A204.1 (cell line): ENCODE results near the gene NPAS2.
A peak's percentile ranks its signal among the peaks of the same experiment; 100 is the strongest.

ENCODE experiments used
- FAIRE-seq: peaks from 2 replicates; lab custom pipeline; 2012; peaks lifted over from hg19 to GRCh38; lab: Jason Lieb, UNC

NPAS2 gene

GRCh38 chr2:101012706-101013181 is 192.8 kb downstream of the NPAS2 start:
- FAIRE-seq = peak; percentile 70

- no peak for FAIRE-seq
Observed at GRCh38 chr2:101014264-101014857, 194.4 kb downstream of the NPAS2 start.

GRCh38 chr2:101017371-101017770 is 197.4 kb downstream of the NPAS2 start:
- FAIRE-seq = no peak

- FAIRE-seq = no peak
Observed at GRCh38 chr2:101018934-101019333, 199.0 kb downstream of the NPAS2 start.

GRCh38 chr2:101022221-101022620 is 202.3 kb downstream of the NPAS2 start:
- no peak for FAIRE-seq

GRCh38 chr2:101023327-101024107 is 203.6 kb downstream of the NPAS2 start:
- no peak for FAIRE-seq

GRCh38 chr2:101025561-101025960 is 205.6 kb downstream of the NPAS2 start:
- FAIRE-seq = no peak

GRCh38 chr2:101026253-101026701 is 206.3 kb downstream of the NPAS2 start:
- FAIRE-seq = no peak

- no peak for FAIRE-seq
Observed at GRCh38 chr2:101026923-101027469, 207.1 kb downstream of the NPAS2 start.

- FAIRE-seq = no peak
Observed at GRCh38 chr2:101027852-101028251, 207.9 kb downstream of the NPAS2 start.

- FAIRE-seq = no peak
Observed at GRCh38 chr2:101030866-101031554, 211.1 kb downstream of the NPAS2 start.

GRCh38 chr2:101032084-101032776 is 212.3 kb downstream of the NPAS2 start:
- FAIRE-seq = no peak

- peak; percentile 83 for FAIRE-seq
Observed at GRCh38 chr2:101036562-101036961, 216.6 kb downstream of the NPAS2 start.

GRCh38 chr2:101037161-101037755 is 217.3 kb downstream of the NPAS2 start:
- FAIRE-seq = no peak

- no peak for FAIRE-seq
Observed at GRCh38 chr2:101038455-101039255, 218.7 kb downstream of the NPAS2 start.

- FAIRE-seq = no peak
Observed at GRCh38 chr2:101040072-101040471, 220.1 kb downstream of the NPAS2 start.

- no peak for FAIRE-seq
Observed at GRCh38 chr2:101040761-101041160, 220.8 kb downstream of the NPAS2 start.

- no peak for FAIRE-seq
Observed at GRCh38 chr2:101041413-101041812, 221.5 kb downstream of the NPAS2 start.

- no peak for FAIRE-seq
Observed at GRCh38 chr2:101045330-101045729, 225.4 kb downstream of the NPAS2 start.
